Effector CD4-positive, alpha-beta T cell (primary cell): ENCODE measurements around the gene SLC25A14.
"Not testable (repeated sequence)": the region's sequence is repeated elsewhere in the genome, so short reads cannot be mapped to it uniquely, and the experiment has no call there.

ENCODE experiments used
- DNase-seq: peaks from one replicate; pipeline ENCODE4 v3.0.0-alpha.2; 2020
- total RNA-seq: gene quantifications from one replicate; lab custom pipeline; 2026; lab: John Stamatoyannopoulos, UW

Gene SLC25A14
- total RNA-seq, result 9.8 reads per million, percentile 31 among the genes with 10 or more reads in this experiment

- peak; percentile 63 for DNase-seq
These were observed at the start of gene SLC25A14 for GRCh38 chrX:130339408-130340222. TSS of gene SLC25A14 (plus strand) at chrX:130339919. CDS start at chrX:130340279, 360 bp downstream.

- no peak for DNase-seq
These were observed 44.0 kb upstream of the SLC25A14 start for GRCh38 chrX:130295519-130296296.

GRCh38 chrX:130296297-130296678 is 43.4 kb upstream of the SLC25A14 start:
- no peak for DNase-seq

- DNase-seq, result no peak
These were observed 43.0 kb upstream of the SLC25A14 start for GRCh38 chrX:130296743-130297142.

GRCh38 chrX:130299279-130300009 is 40.3 kb upstream of the SLC25A14 start:
- no peak for DNase-seq

GRCh38 chrX:130300010-130300282 is 39.8 kb upstream of the SLC25A14 start:
- DNase-seq, result no peak

GRCh38 chrX:130301405-130301804 is 38.3 kb upstream of the SLC25A14 start:
- DNase-seq, result no peak

GRCh38 chrX:130301977-130302376 is 37.7 kb upstream of the SLC25A14 start:
- DNase-seq, result no peak

- no peak for DNase-seq
These were observed 34.9 kb upstream of the SLC25A14 start for GRCh38 chrX:130304587-130305368.

- not testable (repeated sequence) for DNase-seq
These were observed 19.8 kb upstream of the SLC25A14 start for GRCh38 chrX:130319886-130320285.

- no peak for DNase-seq
These were observed 18.2 kb upstream of the SLC25A14 start for GRCh38 chrX:130321550-130321949.

- DNase-seq, result no peak
These were observed 9.6 kb upstream of the SLC25A14 start for GRCh38 chrX:130330146-130330545.

- peak; percentile 8 for DNase-seq
These were observed 9.0 kb upstream of the SLC25A14 start for GRCh38 chrX:130330706-130331105.

- no peak for DNase-seq
These were observed 3.2 kb upstream of the SLC25A14 start for GRCh38 chrX:130336531-130336930.

GRCh38 chrX:130338869-130339268 is 850 bp upstream of the SLC25A14 start:
- not testable (repeated sequence) for DNase-seq

GRCh38 chrX:130340271-130340670 is 552 bp downstream of the SLC25A14 start:
- DNase-seq, result no peak

GRCh38 chrX:130343411-130343810 is 3.7 kb downstream of the SLC25A14 start:
- DNase-seq, result no peak

- DNase-seq, result no peak
These were observed 7.6 kb downstream of the SLC25A14 start for GRCh38 chrX:130347321-130347720.

- DNase-seq, result no peak
These were observed 11.8 kb downstream of the SLC25A14 start for GRCh38 chrX:130351567-130351966.

- not testable (repeated sequence) for DNase-seq
These were observed 12.3 kb downstream of the SLC25A14 start for GRCh38 chrX:130352050-130352449.

GRCh38 chrX:130376077-130376476 is 36.4 kb downstream of the SLC25A14 start:
- no peak for DNase-seq

- no peak for DNase-seq
These were observed 38.4 kb downstream of the SLC25A14 start for GRCh38 chrX:130378024-130378669.
